Posterior cingulate gyrus (tissue), 11 donors: ENCODE data around the gene GRK7.
A peak's percentile ranks its signal among the peaks of the same experiment; 100 is the strongest.
"Not testable (repeated sequence)": the region's sequence is repeated elsewhere in the genome, so short reads cannot be mapped to it uniquely, and the experiment has no call there.

Experiments
- DNase-seq, 10 donors: peaks; one replicate each; pipeline versions ENCODE4 v3.0.0 to v3.0.0-alpha.2; 2020 to 2021; ENCODE audit warnings: mixed read lengths in 3 of 10
- intact Hi-C: fragments of 100-400 bp; cut with DNase I; formaldehyde crosslinking; loops from one replicate; pipeline ENCODE4 v1.15.1; 2023

The GRK7 gene

GRCh38 chr3:141793476-141794260 is 30.5 kb downstream of the GRK7 start:
- intact Hi-C loops: no loop called here

DNA sequence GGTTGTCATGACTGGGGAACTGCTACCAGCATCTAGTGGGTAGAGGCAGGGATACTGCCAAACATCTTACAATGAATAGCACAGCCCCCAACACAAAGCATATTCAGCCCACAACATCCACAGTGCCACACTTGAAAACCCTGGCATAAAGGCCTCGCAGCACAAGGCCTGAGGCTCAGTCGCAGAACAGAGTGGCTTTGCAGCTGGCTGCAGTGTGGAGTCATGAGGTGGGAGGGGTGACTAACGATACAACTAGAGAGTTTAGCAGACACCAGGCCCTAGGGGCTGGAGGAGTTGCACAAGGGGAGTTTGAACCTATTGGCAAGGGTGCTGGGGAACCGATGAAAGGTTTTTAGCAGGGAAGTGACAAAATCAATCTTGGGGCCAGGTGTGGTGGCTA is 32.1 kb downstream of the GRK7 start:
- no peak for DNase-seq
- intact Hi-C loops: no loop called here

More at GRCh38 chr3:141793476-141794260, 30.5 kb downstream of the GRK7 start:
- no peak for DNase-seq

DNA sequence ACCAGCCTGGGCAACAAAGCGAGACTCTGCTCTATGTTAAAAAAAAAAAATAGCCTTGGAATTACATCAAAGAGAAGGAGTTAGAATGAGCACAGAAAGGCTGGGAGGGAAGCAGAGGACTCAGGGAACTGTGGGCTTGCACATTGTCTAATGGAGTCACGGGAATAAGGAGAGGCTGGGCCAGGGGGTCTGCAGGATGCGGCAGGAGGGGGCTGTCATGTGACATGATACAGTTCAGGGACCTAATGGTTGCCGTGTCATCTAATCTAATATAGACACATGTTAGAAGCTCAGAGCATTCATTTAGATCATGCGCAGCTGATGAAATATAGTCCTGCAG is 32.5 kb downstream of the GRK7 start:
- no peak for DNase-seq
- intact Hi-C loops: no loop called here

GRCh38 chr3:141796081-141796888 is 33.1 kb downstream of the GRK7 start:
- DNase-seq: no peak
- intact Hi-C loops: no loop called here

DNA sequence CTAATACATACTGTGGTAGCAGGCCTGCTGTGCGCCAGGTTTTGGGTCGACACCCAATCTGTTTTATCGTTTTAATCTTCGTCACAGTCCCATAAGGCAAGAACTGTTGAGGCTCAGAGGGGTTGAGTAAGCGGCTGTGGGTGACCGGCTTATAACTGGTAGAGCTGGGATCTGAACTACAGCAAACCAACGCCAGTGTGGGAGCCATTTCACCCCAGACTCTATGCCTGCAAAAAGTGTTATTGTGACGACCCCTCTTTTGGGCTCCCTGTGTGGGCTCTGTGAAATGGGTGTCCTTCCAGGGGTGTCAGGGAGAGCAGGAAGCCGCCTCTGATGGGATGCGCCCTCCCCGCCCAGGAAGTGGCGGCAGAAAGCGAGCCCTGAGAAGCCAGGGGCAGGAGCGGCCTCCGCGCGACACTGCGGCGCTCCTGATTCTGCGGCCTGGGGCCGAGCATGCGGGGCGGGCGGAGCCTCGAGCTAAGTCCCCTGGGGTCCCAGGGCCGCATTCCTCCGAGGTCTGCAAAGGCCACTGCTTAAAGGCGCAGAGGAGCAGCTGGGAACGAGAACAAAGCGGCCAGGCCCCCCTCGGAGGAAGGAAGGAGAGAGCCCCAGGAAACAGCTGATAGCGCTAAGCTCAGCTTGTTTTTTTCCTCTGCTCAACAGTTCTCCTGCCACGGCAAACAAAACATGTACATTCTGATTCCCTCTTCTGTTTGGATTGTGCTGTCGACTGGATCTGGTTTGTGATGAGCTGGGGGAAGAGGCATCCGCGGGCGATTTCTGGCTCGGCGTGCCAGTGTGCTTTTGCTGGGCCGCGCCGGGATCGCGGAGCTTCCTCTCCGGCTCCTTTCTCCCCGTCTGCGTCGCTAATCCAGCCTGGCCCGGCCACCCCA is 33.9 kb downstream of the GRK7 start:
- intact Hi-C loops: no loop called here
- DNase-seq: peak in 3 of 10 donors; percentile 10 to 83 (median 14)

DNA sequence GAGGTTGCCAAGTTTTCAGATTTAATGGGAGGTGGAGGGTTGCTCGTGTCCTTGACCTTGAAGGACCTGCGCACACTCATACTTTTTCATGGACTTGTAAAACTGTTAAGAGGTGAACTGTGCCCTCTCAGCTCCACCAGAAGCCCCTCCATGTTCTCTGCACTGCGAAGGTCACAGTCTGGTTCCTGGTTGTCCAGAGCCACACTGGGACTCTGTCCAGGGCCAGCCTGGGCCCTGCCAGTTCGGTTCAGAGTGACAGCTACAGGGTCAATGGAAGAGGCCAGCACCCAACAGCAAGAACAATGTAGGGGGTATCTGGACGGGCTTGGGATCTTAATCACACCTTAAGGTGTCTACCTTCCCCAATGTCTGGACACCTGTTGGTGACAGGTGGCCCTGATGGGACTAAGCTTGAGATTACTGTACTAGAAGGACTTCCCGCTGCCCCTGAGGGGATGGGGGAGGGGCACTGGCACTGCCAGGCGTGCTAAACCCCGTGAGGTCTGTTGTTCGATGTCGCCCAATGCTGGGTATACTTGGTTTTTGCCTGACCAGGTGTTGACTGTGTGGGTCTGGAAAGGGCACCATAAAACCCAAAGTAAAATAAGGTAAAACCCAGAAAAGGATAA is 34.7 kb downstream of the GRK7 start:
- intact Hi-C loops: no loop called here

GRCh38 chr3:141798448-141798845 is 35.2 kb downstream of the GRK7 start:
- intact Hi-C loops: no loop called here
- peak in 1 of 10 donors; percentile 78 for DNase-seq

More for the DNA sequence above, 34.7 kb downstream of the GRK7 start:
- peak in 1 of 10 donors; percentile 59 for DNase-seq

DNA sequence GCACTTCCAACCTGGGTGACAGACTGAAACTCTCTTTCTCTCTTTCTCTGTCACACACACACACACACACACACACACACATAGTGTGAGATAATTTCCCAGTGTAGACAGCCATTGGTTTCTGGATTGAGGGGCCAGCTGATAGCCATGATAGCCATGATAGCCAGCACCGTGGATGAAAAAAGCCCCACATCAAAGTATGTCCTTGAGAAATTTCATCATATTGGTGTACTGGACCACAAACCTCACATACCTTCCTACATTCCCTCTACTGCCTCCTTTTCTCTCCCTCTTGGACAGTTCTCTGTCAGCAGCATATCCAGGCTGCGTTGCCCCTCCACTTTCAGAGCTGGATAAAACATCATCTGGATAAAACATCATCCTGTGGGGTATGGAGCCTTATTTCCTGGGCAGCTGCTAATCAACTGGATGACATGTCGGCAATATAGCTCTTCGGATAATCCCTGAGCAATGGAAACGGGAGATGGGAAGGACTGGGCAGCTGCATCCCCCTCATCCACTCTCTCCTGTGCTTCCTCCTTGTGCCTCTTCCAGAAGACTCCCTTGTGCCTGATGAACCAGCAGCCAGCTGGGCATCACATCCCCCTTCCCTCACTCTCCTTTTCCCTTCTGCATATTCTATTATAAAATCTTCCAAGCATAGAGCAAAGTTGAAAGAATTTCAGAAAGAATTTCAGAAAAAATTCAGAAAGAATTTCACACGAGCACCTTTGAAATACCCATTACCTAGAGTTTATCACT is 39.3 kb downstream of the GRK7 start:
- DNase-seq: no peak
- intact Hi-C loops: no loop called here

DNA sequence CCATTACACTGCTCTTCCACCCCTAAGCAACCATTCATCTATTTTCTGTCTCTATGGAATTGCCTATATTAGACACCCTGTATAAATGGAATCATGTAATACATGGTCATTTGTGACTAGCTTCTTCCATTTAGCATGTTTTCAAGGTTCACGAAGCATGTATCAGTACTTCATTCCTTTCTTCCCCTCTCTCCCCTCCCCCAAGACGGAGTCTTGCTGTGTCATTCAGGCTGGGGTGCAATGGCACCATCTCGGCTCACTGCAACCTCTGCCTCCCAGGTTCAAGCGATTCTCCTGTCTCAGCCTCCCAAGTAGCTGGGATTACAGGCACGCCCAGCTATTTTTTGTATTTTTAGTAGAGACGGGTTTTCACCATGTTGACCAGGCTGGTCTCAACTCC is 40.3 kb downstream of the GRK7 start:
- DNase-seq, intact Hi-C loops: not testable (repeated sequence)

DNA sequence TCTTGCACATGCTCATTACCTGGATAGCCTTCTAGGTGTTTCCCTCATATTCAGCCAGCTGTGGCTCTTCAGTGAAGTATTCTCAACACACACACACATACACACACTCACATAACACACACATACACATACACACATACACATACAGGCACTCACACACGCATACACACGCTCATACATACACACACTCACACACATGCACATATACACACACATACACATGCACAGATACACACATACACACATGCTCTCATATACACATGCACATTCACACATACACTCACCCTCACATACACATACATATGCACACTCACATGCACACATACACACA is 41.2 kb downstream of the GRK7 start:
- intact Hi-C loops: no loop called here

GRCh38 chr3:141804778-141805639 is 41.8 kb downstream of the GRK7 start:
- DNase-seq: no peak
- intact Hi-C loops: no loop called here

More for the DNA sequence above, 41.2 kb downstream of the GRK7 start:
- no peak for DNase-seq

DNA sequence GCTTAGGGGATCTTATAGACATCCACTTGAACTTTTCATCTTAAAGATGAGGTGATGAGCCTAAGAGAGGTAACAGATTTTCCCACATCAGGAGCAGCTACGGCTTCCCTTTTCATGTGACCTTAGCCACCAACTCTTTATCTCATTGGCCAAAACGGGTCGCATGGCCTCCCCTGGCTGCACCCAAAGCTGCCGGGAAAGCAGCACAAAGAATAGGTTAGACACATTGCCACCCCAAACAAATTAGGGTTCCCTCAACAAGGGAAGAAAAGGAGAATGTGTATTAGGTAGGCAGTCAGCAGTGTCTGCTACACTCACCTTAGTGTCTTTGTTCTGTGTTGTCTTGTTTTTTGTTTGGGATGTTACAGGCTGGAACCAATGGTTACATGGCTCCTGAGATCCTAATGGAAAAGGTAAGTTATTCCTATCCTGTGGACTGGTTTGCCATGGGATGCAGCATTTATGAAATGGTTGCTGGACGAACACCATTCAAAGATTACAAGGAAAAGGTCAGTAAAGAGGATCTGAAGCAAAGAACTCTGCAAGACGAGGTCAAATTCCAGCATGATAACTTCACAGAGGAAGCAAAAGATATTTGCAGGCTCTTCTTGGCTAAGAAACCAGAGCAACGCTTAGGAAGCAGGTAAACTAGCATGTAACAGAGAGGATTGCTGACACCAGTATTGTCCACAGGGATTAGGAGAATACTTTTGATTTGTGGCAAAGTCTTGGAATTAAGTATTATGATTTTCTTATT is 44.2 kb downstream of the GRK7 start:
- intact Hi-C loops: no loop called here
- DNase-seq: no peak

GRCh38 chr3:141808586-141808985 is 45.4 kb downstream of the GRK7 start:
- intact Hi-C loops: no loop called here
- DNase-seq: no peak

- intact Hi-C loops: no loop called here
Observed at GRCh38 chr3:141810161-141810560, 47.0 kb downstream of the GRK7 start.

DNA sequence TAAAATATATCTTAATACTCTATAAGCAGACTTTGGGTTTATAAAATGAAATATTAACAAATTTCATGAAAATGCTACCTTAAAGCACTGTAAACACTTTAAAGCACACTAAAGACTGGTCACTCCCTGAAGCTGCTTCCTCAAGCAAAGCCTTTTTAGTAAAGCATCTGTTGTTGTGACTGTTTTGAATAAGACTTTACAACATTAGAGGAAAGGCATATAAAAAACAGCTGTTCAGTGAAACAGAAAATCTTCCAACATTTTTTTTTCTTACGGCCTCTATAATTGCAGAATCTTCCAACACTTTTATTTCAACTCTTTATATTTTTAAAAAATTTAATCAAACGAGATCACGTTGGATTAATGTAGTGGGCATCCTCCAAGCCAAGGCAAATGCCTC is 48.1 kb downstream of the GRK7 start:
- intact Hi-C loops: no loop called here
- DNase-seq: no peak

More at GRCh38 chr3:141810161-141810560, 47.0 kb downstream of the GRK7 start:
- no peak for DNase-seq

GRCh38 chr3:141812084-141812483 is 48.9 kb downstream of the GRK7 start:
- intact Hi-C loops: no loop called here
- DNase-seq: no peak

DNA sequence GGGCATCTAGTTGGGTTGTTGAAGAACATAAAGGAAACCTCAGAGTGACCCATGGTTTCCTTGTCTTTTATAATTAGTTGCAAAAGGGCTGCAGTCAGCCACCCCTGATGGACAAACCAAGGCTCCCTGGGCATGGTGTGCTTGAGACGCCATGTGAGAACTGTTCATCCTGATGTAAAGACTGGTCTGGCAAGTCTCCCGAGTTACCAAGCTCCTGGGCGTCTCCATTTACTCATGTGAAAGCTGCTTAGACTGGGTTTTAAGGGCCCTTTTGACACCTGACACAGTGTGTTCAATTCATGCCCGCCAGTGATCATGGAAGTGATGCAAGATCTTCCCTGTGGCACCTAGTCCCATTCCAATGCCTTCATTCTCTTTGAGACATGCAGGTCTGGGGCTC is 49.4 kb downstream of the GRK7 start:
- DNase-seq: no peak
- intact Hi-C loops: no loop called here
